ACC112 (cell line): ENCODE measurements around the gene NPHS1.

Source experiments
- H2AFZ ChIP-seq: fragments of 200-600 bp; sonication (generic); one replicate; pipeline ENCODE4 v1.6.0; 2017; ENCODE audit warnings: antibody characterized with exemption, low read length; ENCODE audit not compliant: unreplicated experiment
- H3K27ac ChIP-seq: fragments of 200-600 bp; sonication (generic); 2 replicates; pipeline ENCODE4 v1.5.1; 2014; ENCODE audit warnings: low read depth, mild to moderate bottlenecking, antibody characterized with exemption, low read length, moderate library complexity
- H3K27me3 ChIP-seq: fragments of 200-600 bp; sonication (generic); 2 replicates; pipeline ENCODE4 v1.6.1; 2014; ENCODE audit warnings: mild to moderate bottlenecking, antibody characterized with exemption, low read length, moderate library complexity, mixed read lengths; ENCODE audit not compliant: insufficient read depth
- H3K36me3 ChIP-seq: fragments of 200-600 bp; sonication (generic); 2 replicates; pipeline ENCODE4 v1.6.1; 2016; ENCODE audit warnings: mild to moderate bottlenecking, antibody characterized with exemption, low read length, moderate library complexity, mixed read lengths; ENCODE audit not compliant: insufficient read depth
- H3K4me1 ChIP-seq: fragments of 200-600 bp; sonication (generic); one replicate; pipeline ENCODE4 v1.6.1; 2016; ENCODE audit warnings: low read length, mixed read lengths; ENCODE audit not compliant: insufficient read depth, unreplicated experiment, control insufficient read depth
- H3K4me3 ChIP-seq: fragments of 200-600 bp; sonication (generic); 2 replicates; pipeline ENCODE4 v1.5.1; 2014; ENCODE audit warnings: mild to moderate bottlenecking, low read depth, low read length
- H3K79me2 ChIP-seq: fragments of 200-600 bp; sonication (generic); one replicate; pipeline ENCODE4 v1.6.0; 2016; ENCODE audit warnings: low read length; ENCODE audit not compliant: control insufficient read depth, unreplicated experiment, insufficient read depth

The NPHS1 gene

GRCh38 chr19:35832054-35832453 is 20.2 kb downstream of the NPHS1 start:
- Histone ChIP-seq H3K27me3 (peaks cover 48% of the 10 kb centered on the region), H3K27ac (no peak overlapping the region), H3K4me1 (no peaks in the 10 kb centered on the region), H3K79me2 (no peaks in the 10 kb centered on the region), H2AFZ (no peak overlapping the region), H3K4me3 (no peak overlapping the region), H3K36me3 (no peaks in the 10 kb centered on the region)

GRCh38 chr19:35830986-35831385 is 21.3 kb downstream of the NPHS1 start:
- Histone ChIP-seq H3K36me3 (no peaks in the 10 kb centered on the region), H3K27me3 (peaks cover 50% of the 10 kb centered on the region), H3K4me1 (no peaks in the 10 kb centered on the region), H3K4me3 (no peak overlapping the region), H3K27ac (no peak overlapping the region), H3K79me2 (no peaks in the 10 kb centered on the region), H2AFZ (no peak overlapping the region)

- H3K27ac ChIP-seq: no peak overlapping the region
- peaks cover 49% of the 10 kb centered on the region for H3K27me3 ChIP-seq
- H2AFZ ChIP-seq: no peak overlapping the region
- H3K4me3 ChIP-seq: no peak overlapping the region
- no peaks in the 10 kb centered on the region for H3K4me1 ChIP-seq
- no peaks in the 10 kb centered on the region for H3K36me3 ChIP-seq
- no peaks in the 10 kb centered on the region for H3K79me2 ChIP-seq
Measured at GRCh38 chr19:35828692-35829301, 23.5 kb downstream of the NPHS1 start.

- Histone ChIP-seq H3K79me2 (no peaks in the 10 kb centered on the region), H3K27ac (no peak overlapping the region), H2AFZ (no peak overlapping the region), H3K36me3 (no peaks in the 10 kb centered on the region), H3K4me1 (no peaks in the 10 kb centered on the region), H3K4me3 (no peak overlapping the region), H3K27me3 (peaks cover 23% of the 10 kb centered on the region)
Measured at GRCh38 chr19:35824150-35824549, 28.2 kb downstream of the NPHS1 start.

GRCh38 chr19:35822579-35822978 is 29.7 kb downstream of the NPHS1 start:
- H3K4me1 ChIP-seq: no peaks in the 10 kb centered on the region
- no peak overlapping the region for H3K27ac ChIP-seq
- no peak overlapping the region for H3K4me3 ChIP-seq
- H2AFZ ChIP-seq: no peak overlapping the region
- no peaks in the 10 kb centered on the region for H3K36me3 ChIP-seq
- peaks cover 23% of the 10 kb centered on the region for H3K27me3 ChIP-seq
- no peaks in the 10 kb centered on the region for H3K79me2 ChIP-seq

GRCh38 chr19:35818445-35818844 is 33.9 kb downstream of the NPHS1 start:
- no peak overlapping the region for H3K4me3 ChIP-seq
- H3K4me1 ChIP-seq: no peaks in the 10 kb centered on the region
- peaks cover 8% of the 10 kb centered on the region; the same call in 1 of the 2 replicates for H3K27me3 ChIP-seq
- no peaks in the 10 kb centered on the region for H3K36me3 ChIP-seq
- no peaks in the 10 kb centered on the region for H3K79me2 ChIP-seq
- H3K27ac ChIP-seq: no peak overlapping the region
- no peak overlapping the region for H2AFZ ChIP-seq

GRCh38 chr19:35816846-35817245 is 35.5 kb downstream of the NPHS1 start:
- no peaks in the 10 kb centered on the region for H3K79me2 ChIP-seq
- H3K27ac ChIP-seq: no peak overlapping the region
- no peak overlapping the region for H3K4me3 ChIP-seq
- peaks cover 2% of the 10 kb centered on the region; the same call in 1 of the 2 replicates for H3K27me3 ChIP-seq
- no peak overlapping the region for H2AFZ ChIP-seq
- H3K4me1 ChIP-seq: no peaks in the 10 kb centered on the region
- no peaks in the 10 kb centered on the region for H3K36me3 ChIP-seq

GRCh38 chr19:35816262-35816661 is 36.0 kb downstream of the NPHS1 start:
- Histone ChIP-seq H3K27me3 (peaks cover 5% of the 10 kb centered on the region; the same call in 1 of the 2 replicates), H3K4me1 (no peaks in the 10 kb centered on the region), H3K79me2 (no peaks in the 10 kb centered on the region), H2AFZ (no peak overlapping the region), H3K36me3 (no peaks in the 10 kb centered on the region), H3K27ac (no peak overlapping the region), H3K4me3 (no peak overlapping the region)

GRCh38 chr19:35813043-35813890 is 39.0 kb downstream of the NPHS1 start:
- Histone ChIP-seq H3K4me3 (no peak overlapping the region), H3K79me2 (no peaks in the 10 kb centered on the region), H3K4me1 (no peaks in the 10 kb centered on the region), H3K27me3 (peaks cover 9% of the 10 kb centered on the region), H3K27ac (no peak overlapping the region), H3K36me3 (no peaks in the 10 kb centered on the region), H2AFZ (no peak overlapping the region)

- peaks cover 9% of the 10 kb centered on the region for H3K27me3 ChIP-seq
- no peaks in the 10 kb centered on the region for H3K4me1 ChIP-seq
- no peak within 1 kb of the TSS for H2AFZ ChIP-seq
- H3K36me3 ChIP-seq: no peaks in the 10 kb centered on the region
- no peaks in the 10 kb centered on the region for H3K79me2 ChIP-seq
- H3K4me3 ChIP-seq: no peak within 1 kb of the TSS
- H3K27ac ChIP-seq: no peak within 1 kb of the TSS
Measured at GRCh38 chr19:35812220-35813042, 39.9 kb downstream of the NPHS1 start, which contains the start of gene PRODH2. Gene PRODH2 (minus strand): TSS chr19:35812845. CDS start chr19:35812805, 40 bp downstream.
